HG02588 (cell line): ENCODE measurements around the gene TMEM245.
A peak's percentile ranks its signal among the peaks of the same experiment; 100 is the strongest.

Source experiments
- ATAC-seq: cut with Tn5 transposase; IDR thresholded peaks from one replicate; pipeline ENCODE4 v1.9.1; 2021; ENCODE audit warnings: mild to moderate bottlenecking, moderate library complexity; ENCODE audit not compliant: unreplicated experiment

Gene TMEM245

DNA sequence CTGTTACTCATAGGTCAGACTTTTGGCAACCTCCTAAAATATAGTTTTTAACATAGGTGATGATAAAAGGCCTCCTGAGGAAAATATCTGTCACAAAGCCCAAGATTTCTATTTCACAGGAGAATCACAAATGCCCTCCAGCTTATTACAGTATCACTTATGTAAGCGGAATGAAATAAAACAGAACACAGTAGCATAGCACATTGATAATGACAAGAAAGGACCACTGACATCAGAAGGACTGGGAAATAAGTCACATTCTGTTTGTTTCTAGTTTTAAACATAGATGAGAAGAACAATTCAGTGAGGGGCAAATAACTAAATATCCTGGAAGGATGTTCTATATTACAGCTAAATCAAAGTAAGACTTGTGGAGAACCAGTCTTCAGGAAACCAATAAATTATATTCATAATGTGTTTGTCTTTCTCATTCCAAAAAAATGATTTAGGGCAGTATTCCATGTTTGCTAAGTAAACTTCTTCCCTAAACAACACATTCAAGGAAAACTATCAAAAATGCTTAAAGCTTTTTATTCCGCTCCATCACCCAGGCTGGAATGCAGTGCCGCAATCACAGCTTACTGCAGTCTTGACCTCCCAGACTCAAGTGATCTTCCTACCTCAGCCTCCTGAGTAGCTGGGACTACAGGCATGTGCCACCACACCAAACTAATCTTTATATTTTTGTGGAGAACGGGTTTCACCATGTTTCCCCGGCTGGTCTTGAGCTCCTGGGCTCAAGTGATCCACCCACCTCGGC lies 85.6 kb downstream of the TMEM245 start:
- no peak for ATAC-seq

DNA sequence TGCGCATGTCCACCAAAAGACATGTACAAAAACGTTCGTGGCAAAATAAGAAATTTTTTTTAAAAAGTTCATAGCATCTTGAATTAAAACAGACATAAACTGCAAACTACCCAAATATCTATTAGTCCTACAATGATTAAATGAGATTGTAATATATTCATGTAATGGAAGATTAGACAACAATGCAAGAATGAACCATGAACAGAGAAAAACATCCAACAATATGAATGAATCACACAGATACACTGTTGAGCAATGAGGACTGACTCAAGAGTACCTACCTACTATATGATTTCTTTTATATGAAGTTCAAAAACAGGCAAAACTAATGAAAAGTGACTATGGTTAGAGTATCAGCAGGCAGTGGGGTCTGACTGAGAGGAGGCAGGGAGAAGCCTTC lies 88.5 kb downstream of the TMEM245 start:
- ATAC-seq: no peak

DNA sequence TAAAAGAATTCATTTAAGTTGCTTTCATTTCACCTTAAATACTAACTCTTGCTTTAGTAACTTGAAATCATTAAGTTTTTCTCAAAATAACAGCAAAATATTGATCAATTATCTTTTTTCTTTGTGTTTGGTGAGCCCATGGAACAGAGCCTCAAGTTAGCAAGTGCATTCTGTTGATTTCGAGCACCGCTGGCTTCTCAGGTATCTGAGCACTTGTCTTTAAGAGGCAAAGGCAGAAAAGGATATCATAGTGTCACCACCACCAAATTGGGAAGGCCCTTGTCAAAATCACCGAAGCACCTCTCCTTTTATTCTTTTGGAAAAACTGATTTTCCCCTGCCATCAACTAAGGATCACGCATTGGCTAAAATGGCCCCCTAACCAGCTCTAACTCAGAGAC lies 89.3 kb downstream of the TMEM245 start:
- ATAC-seq: no peak

DNA sequence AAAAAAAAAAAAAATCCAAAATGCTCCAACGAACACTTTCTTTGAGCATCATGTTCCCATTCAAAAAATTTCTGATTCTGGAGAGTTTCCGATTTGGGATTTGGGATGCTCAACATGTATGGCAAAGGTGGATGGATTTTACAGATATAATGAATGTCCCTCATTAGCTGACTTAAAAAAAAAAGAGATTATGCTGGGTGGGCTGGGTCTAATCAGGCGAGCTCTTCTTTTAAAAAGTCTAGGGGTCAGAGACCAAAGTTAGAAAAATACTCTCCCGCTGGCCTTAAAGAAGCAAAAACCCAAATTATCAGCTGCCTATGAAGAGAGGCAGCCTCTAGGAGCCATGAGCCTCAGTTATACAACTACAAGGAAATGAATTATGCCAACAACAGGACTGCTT lies 91.3 kb downstream of the TMEM245 start:
- no peak for ATAC-seq

DNA sequence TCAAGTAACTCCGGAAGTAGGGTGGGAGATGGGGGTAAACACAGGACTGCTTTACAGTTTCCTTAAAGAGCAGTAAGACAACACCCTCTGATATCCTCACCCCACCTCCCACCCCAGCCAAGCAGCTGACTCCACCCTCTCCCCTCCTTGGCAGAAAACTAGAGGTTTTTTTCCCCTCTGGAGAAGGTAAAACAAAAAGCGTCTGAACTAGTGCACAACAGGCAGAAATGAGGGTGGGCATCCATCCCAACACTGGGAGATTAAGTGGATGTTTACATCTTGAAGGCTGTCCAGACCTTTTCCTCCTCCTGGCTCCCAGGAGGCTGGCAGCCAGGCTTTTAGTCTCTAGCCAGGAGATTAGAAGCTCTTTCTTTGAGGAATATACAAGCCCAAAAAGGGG lies 92.6 kb downstream of the TMEM245 start:
- no peak for ATAC-seq

DNA sequence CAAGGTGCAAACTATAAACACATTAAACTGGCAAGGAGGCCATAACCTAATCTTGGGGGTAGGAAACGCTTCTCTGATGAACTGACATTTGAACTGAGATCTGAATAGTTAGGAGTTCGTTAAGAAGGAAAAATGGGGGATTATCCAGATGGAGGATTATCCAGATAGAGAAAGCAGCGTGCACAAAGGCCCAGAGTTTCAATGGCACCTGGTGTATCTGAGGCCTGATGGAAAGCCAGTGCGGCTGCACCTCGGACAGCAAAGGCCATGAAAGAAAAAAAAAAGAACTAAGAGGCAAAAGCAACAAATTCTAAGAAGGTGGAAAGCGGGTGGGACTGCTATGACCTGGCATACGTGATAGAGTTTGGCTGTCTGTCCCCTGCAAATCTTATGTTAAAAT lies 93.4 kb downstream of the TMEM245 start:
- ATAC-seq: no peak

DNA sequence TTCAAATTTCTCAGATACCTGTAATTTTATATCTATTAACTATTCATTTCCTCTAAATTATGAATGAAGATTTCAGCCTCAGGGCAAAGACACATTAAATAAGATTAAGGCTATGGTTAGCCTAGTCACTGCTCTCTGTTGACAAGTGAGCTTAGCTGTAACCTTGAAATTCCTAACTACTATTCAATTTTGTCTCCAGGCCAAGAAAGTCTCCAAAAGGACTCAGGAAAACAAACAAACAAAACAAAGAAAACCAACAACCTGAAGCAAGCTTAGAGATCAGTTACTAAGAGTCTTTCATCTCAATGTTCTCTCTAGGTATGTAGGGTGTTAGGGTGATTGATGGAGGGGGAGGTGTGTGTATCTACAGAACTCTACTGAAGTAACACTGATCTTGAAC lies 96.9 kb downstream of the TMEM245 start:
- no peak for ATAC-seq

DNA sequence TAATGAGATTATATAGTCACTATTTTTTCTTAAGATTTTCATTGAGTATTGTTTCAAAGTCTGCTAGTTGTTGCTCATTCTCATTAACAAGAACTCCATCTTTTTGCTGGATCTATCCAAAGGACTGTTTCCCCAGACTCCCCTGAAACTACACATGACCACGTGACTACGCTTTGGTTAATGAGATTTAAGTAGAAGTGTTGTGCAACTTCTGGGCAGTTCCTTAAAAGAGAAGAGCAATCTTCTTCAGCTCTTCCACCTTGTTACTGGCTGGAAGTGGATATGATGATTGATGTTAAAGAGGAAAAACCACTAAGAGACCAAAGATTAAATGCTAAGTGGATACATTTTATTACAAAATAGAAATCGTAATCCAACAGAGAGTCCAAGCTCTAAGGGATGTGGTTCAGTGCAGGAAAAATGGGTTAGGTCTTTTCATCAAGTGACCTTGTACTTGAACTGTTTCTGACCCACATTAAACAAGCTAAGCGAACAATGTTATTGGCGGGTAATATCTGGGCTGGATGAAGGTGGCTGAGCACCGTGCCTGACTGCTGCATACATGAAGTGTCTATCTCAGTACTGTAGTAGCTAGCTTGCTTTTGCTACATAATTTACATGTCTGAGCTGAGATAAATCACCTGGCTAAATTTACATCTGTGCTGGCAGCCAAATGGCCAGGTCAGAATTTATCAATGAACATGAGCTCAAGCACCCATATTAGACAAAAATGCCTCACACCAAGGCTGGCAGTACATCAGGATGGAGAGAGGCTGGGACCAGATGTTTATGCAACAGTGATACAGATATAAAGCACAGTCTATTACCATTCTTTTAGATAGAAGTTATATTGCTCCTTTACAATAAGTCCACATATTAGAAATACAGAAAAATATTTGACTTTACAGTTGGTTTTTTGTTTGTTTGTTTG lies 98.9 kb downstream of the TMEM245 start:
- no peak for ATAC-seq

DNA sequence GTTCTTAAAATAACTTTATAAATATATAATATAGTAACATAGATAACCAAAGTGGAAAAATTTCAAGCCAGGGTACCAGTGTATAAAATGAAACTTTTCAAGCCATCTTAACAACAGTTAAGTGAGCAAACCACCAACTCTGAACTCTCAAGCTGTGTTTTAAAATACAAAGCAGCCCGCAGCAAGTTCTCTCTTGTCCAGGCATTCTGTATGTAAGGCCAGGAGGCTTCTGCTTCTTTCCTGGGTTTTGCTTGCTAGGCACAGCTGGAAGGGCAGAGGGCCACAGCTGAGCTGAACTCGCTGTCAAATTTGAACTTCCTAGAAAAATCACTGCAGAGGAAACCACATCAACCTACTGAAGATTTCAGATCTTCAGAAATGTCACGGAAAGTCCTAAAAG lies 99.6 kb downstream of the TMEM245 start:
- ATAC-seq: no peak

DNA sequence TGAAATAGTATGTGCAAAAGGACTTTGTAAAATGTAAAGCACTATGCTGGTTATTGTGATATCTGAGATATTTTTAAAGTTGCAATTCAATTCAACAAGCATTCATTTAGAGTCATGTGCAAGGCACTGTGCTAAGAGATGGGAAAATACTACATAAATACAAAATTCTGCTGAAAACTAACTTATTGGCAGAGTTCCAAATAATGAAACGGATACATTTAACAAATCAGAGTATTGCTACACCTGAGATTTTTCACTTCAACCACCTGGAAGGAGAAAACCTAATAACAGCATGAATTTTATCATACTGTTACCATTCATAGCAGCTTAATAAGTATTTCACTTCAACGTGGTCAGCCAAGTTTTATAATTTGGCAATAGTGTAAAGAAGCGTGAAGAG lies 100.3 kb downstream of the TMEM245 start:
- ATAC-seq: no peak

DNA sequence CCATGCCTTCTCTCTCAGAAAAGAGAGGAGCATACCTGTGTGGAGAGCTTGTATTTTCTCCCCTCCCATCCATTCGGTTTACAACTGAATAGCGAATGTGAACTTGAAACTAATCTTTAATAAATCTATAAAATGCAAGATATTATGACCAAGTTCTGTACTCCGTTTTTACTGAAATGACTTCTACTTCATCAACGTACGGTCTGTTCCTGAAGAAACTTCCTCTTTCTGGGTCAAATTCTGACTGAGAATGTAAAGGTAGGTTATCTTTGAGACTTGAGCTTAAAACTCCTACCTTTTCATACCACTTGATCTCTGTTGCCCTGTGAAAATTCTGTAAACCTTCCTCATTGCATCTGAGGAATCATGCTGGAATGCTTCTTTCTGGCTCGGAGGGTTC lies 102.3 kb downstream of the TMEM245 start:
- ATAC-seq: peak; percentile 36

DNA sequence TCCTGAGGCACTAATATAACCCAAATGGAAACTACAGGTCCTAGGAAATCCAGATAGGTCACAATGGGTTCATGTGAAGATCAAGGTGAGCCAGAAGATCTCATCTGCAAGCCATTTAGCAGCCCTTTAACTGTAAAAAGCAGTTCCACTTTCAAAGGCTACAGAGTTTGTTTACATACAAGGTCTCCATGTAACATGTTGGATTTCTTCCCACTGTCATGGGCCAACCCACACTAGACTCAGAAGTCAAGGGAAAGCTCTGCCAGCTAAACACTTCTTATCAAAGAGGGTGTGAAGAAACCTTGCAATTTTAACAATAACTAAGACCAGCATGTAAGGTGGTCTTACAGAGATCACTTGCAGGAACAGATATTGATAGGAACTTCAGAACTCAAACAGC lies 102.7 kb downstream of the TMEM245 start:
- no peak for ATAC-seq

DNA sequence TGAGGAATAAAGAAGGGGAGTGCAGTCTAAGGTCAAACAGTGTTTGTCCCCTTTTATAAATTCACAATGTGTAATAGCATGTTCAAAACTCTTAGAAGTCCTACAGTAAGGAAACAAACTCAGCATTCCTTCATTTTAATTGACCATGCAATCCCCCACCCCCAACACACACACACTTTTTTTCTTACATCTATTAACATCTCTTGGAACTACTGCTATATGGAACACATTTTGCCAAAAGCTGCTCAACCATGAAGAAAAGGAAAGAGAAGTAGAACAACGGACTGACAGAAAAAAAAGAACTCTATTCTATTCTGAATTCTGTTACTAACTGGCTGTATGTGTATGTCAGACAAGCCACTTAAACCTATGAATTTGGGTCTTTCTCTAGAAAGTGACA lies 103.6 kb downstream of the TMEM245 start:
- ATAC-seq: no peak

DNA sequence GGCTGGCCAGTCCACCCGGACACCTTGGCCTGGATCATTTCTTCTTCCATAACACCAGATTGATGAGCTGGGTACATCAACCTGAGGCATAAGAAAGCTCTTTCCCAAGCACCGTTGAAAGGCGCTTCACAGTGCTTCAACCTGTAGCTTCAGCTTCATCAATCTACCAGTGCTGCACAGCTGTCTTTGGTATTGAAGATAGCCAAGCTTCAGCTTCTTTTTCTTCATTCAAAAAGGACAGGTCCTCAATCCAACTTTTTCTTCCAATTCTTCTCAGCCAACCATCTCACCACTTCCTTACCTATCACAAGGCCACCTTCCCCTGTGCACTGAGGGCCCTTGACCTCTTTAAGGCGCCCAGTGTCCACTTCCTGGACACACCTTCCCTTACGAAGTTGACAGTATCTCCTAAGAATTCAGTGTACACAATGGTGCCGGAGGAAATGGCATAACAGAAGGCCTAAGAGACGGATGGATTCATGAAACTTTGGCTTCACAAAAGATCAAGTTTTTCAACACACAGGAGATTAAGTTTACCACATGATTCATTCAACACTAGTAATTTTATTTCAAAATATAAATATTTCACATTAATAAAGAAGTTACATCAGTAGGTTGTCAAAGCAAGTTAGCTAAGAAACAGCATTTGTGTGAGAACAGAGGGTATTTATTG lies 105.0 kb downstream of the TMEM245 start:
- ATAC-seq: no peak

DNA sequence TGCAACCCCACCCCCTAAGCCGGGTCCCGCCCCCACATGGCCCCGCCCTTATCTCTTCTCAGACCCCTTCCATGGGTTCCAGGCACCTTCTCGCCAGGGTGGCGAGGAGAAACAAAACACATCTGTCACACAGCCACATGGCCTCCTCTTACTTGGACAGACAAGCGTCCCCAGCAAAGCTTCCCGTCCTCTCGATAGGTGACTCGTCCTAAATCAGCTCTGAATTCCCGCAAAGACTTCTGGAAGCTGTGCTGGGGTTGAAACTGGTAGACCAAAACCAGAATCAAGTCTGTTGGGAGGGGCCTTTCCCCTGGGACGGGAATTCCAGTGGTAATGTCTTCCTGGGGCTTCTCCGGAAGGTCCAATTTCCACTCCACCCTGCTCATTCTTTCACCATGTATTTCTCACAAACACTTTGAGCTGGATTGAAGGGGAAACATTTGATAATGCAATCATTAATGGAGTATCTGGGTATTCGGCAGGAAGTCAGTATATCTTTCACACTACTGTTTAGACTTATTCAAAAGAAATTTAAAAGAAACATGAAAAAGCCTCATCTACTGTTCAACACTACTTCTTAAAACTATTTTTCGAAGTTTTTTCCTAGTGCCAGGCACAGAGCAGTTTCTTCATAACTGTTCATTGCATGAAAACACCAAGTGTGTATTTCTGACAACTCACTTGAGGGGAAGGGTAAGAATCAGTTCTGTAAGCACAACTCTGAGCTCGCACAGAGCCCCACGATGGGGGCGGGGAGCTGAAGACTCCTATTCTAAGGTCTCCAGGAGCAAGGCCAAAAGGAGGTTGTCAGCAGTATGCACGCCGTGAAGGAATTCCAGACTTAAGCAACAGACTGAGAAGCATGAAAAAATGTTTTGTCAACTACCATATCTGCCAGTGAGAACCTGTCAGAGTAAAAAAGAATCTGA lies 105.8 kb downstream of the TMEM245 start:
- no peak for ATAC-seq

DNA sequence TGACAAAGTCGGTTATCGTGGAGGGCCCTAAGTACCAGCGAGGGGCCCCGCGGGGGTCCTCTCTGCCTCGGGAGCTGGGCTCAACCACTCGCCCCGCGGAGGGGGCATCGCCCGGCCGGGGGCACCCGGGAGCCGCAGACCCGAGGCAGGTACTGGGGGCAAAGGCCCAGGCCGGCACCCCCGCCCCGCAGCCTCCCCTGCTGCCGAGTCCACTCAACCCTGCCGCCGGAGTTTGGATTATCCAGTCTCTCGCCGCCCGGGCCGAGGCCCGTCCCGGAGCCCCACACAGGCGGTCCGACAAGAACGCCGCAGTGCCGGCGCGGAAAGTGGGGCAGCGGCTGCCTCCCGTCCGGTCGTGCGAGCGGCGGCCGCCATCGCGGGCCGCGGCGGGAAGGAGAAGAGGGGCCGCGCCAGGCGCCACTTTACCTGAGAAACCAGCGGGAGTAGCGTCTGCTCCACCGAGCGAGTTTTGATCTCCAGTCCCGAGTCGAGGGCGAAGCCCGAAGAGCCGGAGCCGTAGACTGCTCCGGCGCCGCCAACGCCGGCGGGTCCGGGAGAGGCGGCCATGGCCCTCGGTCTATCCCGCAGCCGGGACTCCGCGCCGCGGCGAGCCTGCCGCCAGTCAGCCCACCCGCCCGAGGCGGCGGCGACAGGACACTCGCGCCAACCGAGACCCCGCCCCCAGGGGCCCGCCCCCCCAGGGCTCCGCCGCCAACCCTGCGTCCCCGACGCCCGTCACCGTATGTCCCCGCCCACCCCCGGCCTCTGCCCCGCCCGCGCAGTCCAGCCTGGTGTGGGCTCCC lies 106.7 kb downstream of the TMEM245 start, which contains the start of gene CTNNAL1:
CTNNAL1 (minus strand) TSS at position 624 of the 803 bp plus-strand sequence; CDS start at position 567, 57 bp downstream.
- ATAC-seq: peak; percentile 61

DNA sequence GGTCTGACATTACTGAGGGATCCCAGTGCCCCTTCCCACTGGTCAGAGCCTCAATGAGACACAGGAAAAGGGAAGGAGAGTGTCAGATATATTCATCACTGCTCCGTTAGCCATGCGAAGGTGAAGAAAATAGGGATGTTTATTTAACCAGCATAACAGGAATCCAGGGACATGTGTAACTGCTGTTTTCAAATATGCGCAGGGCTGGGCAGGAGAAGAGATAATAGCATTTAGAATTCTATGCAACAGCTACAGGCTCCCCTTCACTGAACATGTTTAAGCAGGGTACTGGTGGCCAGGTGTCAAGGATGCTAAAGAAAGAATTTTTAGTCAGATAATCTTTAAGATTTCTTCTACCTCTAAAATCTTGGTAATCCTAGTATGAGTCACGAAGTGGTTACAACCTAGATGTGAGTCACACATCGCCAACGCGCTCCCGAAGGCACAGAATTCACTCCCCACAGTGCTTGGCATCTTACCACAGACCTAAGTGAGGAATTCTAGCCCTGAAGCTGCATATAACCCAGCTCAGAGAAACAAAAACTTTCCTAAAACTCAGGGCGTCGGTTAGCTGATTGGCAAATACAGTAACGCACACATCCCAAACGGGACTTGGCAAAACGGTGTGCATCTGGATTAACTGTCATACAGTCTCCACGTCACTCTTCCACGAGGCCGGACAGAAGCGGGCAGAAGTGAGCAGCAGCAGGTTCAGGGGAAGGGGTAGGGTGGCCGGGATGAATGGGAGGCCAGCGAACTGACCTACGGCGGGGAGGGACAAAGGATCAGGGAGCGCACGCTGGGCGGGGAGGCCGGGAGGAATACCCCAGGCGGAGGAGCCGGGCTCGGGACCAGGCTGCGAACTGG lies 107.5 kb downstream of the TMEM245 start:
- ATAC-seq: peak; percentile 32

DNA sequence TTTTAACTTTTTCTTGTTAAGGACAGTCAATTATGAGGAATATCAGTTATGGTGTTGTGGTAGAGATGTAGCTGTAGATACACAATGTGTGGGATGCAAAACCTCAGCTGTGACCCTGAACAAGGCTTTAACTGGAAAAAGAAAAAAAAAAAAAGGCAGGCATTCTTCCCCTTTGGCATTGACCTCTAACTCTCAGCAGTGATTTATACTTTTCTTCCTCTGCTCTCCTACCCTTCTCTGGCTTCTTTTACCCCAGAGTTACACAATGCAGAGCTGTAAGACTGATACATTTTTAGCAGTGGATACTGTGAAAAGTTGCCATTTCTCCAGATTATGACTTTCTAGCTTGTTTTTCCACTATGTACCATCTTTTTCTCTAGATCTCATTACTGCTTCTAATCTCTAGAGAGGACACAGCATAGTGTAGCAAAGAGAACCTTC lies 108.5 kb downstream of the TMEM245 start:
- no peak for ATAC-seq

DNA sequence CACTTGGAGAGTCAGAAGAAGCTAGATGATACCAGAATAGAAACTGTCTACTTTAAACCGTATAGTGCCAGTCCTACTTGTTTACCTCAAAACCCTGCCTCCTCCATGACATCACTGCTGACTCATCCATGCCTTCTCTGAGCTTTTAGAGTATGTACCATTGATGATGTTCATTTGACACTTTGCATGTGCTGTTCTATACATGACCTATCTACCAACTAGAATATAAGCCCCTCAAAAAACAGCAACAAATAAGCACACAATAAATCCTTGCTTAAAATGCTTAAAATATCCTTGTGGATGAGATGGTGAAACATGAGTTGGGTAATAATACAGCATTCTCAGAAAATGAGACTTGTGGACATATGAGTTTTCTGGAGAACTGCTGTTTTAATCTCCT lies 109.0 kb downstream of the TMEM245 start:
- ATAC-seq: peak; percentile 40
